ENCODE data around the gene SEC61A1.

SEC61A1 gene

DNA sequence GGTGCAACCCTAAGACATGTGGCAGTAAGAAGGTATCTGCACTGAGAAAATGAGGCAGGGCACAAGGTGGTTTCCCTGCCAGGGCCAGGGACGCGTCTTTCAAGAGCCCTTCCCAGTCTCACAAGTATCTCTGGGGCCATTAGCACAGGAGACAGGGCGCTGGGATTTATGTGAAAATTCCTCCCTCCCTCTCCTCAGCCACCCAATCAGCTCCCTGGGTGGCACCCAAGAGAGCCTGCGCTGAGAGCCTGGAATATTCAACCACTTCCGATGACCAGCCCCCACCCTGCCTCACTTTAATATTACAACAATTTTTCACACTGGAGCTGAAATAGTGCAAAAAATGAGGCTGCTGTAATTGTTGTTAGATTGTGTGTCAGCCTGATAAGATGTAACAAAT, 26.1 kb downstream of the SEC61A1 start:
- FAIRE-seq, result no peak

DNA sequence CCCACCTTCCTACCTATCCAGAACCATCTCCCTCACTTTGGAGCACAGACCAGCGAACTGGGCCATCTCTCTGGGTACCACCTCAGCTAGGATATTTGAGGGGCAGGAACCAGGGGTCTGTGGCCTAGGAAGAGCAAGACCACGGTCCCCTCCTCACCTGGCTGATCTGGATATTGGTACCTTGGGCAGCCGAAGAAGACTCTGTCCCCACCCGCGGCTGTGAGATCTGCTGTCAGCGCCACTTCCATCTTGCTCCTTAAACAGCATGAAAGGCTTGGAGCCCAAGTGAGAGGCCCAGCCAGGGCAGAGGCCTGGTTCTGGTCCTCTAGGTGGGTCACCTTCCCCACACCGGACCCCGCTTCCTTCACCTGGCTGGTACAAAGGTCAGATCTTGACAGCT, 26.6 kb downstream of the SEC61A1 start:
- FAIRE-seq, result no peak

DNA sequence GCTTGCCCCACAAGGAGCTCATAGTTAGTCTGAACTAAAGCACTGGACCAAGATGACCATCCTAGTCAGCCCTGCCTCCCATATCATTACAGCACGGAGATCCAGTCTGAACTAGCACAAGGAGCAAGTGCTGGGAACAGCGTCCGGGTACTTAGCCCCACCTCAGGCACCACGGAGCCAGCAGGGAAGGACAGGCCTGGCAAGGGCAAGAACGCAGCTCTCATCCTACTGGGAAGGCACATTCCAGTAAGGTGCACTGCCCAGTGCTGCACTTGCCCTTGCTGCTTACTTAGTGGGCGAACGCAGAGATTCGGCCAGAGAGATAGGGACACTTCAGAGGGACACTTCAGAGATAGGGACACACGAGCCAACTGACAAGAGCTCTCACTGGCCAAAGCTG, 27.6 kb downstream of the SEC61A1 start:
- FAIRE-seq, result no peak

DNA sequence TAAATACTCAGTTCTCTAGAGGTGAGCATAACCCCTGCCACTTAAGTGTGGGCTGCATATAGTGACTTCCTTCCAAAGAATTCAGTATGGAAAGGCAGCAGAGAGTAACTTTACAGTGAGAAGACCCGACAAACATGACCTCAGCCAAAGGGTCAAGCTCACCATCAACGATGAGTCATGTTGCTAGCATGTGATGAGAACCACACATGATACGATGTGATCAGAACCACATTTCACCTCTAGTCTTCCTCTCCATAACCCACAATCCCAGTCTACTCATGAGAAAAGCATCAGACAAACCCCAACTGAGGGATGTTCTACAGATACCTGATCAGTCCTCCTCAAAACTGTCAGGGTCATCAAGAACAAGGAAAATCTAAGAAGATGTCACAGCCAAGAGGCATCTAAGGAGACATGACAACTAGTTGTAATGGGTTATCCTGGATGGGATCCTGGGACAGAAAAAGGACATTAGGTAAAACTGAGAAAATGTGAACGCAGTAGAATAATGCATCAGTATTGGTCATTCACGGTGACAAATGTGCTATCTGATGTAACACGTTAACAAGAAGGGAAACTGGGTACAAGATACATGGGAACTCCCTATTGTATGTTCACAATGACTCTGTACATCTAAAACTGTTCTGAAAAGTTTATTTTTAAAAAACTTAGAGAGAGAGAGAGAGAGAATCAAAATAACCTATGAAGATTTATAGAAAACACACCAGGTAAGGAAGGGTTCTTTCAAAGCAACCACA, 28.3 kb downstream of the SEC61A1 start:
- FAIRE-seq, result no peak

DNA sequence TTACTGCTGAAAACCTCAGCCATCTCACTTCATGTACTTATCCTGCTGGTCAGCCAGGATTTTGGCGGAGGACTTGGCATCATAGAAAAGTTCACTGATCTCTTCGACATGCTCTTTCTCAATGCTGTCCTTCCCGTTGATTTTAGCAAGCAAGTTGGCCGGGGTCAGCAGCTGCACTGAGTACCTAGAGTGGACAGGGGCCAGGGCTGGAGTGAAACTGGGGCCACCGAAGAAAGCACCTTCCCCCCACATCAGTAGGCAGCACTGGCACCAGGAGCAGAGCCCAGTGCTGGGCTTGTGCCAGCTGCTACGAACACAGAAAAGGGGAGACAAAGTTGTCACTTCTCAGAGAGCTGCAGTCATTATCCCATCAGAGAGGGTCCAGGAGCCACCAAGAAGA, 29.0 kb downstream of the SEC61A1 start:
- FAIRE-seq, result no peak

DNA sequence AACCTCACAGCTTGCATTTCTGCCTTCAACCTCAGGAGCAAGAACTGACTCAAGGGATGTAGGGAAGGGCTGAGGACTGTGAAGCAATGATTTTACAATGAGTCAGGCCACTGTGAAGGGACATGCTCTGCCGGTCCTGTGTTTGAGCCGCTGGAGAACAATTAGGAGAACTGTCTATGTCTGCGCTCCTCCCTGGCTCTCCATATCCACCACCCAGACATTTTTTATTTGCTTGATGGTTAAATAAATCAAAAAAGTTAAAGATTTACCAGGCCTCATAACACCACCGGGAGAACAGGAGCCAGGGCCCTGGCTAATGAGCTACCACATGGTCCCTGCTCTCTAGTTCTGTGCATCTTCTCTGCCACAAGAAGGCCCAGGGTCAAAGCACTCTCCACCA, 29.6 kb downstream of the SEC61A1 start:
- no peak for FAIRE-seq

DNA sequence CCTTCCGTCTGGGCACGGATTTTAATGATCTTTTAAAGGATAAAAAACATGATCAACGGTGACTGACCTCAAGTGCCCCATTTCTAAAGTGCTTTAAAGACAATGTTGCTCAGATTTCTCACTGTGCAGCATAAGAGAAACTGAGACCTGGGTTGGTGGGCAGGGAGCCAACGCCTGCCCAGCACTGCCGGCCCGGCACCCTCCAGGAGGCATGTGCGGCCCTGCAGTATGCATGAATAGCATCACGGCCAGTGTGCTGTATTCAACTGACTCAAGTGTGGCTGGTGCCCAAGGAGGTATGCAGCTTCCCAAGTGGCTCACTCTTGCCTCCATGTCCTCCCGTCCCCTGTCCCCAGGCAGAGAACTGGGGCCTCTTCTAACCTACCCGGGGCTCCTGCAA, 30.3 kb downstream of the SEC61A1 start:
- no peak for FAIRE-seq

DNA sequence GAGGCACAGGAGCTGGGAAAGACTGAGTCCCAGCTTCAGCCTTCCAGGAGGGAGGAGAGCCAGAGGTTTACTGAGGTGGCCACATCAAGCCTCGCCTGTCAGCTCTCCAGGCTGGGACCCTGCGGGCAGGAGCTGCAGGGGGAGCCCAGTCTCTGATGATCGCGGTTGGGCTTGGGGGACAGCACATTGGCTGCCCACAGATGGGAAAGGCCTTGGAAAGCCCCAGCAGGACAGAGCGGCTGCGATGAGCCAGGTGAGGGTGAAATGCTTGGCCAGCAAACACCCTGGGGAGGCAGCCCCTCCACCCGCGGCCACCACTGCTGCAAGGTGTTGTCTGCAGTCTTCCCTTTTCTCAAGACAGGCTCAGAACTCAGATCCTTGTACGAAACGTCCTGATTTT, 31.2 kb downstream of the SEC61A1 start:
- FAIRE-seq, result no peak

DNA sequence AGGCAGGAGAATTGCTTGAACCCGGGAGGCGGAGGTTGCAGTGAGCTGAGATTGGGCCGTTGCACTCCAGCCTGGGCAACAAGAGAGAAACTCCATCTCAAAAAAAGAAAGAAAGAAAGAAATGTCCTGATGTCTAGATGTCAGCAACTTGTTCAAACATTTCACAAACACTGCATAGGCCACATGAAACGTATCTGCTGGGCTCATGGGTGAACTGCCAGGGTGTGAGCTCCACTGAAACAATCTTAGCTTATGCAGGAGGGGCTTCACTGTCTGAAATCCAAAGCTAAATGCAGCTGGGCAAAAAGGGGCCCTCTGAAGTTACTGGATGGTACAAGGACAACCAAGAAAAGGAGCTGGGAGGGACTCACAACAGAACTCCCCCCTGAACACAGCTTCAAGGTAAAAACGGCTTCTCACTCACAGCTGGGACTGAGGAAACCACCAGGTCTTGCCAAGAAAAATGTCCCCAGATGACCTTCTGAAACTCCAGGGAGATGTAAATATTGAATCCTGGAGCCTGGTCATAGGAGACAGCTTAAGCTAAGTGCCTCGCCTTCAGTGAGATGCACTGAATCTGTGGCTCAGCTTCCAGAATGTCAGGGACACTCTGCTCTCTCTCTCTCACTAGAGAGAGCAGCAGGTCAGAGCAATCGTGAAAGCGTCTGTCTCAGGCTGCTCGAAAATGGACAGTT, 31.9 kb downstream of the SEC61A1 start:
- no peak for FAIRE-seq

DNA sequence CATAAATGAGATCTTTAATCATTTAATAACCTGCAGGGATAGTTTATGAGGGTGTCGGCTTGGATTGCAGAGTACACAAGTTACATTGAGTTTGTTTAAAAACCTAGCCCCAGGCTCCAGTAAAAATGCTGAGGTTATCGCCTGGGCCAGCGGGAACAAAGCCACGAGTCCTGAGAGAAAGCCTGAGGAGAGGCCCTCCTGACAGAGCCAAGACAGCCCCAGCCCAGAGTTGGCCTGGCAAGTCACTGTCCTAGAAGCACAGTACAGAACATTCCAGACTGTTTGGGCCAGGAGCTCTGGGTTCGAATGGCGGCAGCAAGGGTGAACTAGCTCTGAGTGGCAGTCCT, 32.4 kb downstream of the SEC61A1 start:
- FAIRE-seq, result no peak

DNA sequence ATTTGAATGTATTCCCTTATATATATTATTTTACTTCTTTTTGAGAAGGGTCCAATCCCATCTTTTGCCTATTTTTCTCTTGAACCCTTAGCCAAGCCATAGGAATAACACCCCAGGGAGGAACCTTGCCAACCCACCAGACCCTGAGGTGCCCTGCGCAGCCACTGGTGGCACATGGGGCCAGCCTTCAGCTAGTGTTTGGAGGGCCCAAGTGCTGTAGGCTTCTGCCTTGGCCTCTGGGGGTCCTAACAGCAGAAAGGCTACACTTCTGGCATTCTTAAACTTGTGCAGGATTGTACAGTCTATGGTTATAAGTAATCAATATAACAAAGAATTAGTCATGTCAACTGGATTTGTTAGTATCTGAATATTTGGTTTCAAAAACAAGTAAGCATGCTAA, 36.9 kb downstream of the SEC61A1 start:
- no peak for FAIRE-seq

DNA sequence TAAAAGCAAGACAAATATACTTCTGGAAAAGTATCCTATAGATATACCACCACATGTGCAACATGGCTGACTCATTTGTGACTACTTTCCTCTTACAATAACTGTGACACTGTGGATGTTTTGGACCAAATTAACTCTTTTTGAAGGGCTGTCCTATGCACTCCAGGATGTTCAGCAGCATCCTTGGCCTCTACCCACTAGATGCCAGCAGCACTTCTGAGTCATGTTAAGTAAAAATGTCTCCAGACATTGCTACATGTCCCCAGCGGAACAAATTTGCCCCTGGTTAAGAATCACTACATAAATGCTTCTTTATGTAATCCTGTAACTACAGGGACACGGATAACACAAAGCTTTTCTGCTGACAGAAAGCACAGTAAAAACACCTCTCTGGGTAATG, 39.3 kb downstream of the SEC61A1 start:
- no peak for FAIRE-seq

DNA sequence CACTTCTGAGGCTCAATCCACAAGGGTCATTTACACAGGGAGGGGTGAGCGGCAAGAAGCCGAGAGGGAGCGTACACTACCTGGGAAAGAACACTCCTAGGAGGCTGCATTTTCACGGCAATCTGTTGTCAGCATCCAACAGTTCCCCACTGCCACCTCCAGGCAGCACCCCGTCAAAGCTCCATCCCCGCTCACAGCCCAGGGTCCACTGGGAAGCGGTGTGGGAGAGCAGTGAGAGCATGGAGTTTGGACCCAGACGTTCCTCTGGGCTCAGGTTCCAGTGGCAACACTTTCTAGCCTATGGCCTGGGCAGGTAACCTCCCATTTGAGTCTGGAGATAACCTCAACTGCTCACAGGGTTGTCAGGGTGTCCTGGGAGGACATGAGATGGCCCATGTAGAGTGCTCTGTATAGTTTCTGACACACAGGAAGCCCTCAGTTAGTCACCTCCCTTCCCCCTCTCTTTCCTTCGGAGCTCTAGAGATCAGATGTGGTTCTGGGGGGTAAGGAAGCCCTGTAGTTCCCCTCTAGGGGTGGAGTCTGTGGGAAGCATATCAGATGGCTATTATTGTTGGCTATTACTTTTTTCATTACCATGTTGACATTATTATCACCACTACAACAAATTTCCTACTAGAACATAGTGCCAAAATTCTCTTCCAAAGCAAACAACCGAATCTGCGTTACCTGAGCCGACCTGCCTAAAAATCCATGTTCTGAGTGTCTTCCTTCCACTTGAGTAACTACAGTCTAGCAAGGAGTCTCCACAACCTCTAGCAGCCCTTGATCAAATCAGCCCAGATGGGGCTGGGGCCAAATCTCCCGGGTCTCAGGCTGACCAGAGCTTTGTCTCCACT, 42.3 kb downstream of the SEC61A1 start:
- FAIRE-seq, result no peak

DNA sequence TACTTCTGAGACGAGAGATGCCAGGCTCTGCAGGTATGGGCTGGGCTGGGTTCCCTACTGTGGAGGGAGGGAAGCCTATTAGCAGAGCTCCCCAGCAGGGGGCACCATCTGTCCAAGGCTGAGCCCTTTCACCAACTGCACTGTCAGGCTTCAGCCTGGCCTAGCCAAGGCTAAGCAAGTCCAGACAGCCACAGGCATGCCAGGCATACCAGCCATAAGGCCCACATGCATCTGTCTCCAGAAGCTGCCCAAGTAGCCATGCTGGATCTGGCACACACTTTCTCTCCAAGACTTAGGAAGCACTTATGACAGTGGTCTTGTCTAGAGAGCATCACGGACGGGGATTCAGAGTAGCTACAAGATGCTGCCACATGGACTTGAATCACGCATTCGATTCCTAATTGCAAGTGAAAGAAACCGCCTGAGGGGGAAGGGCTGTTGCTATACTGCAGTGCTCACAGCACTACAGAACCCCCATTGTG, 43.0 kb downstream of the SEC61A1 start:
- no peak for FAIRE-seq

DNA sequence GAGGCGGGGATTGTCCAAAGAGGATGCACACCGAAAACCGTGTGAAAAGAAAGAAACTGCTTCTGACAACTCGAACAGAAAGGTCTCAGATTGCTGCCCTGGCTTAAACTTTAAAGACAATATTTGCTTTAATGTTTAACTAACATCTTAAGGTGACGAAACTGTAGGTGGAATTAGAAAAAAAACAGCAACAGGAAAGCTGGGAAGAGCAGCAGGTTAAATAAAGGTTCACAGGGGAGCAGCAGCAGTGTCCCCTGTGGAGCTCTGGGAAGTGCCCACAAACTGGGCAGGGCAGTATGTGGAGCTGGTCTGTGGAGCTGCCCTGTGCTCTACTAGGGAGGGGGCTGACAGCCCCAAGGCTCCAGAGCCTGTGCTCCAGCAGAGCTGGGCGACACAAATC, 46.0 kb downstream of the SEC61A1 start:
- FAIRE-seq, result no peak

DNA sequence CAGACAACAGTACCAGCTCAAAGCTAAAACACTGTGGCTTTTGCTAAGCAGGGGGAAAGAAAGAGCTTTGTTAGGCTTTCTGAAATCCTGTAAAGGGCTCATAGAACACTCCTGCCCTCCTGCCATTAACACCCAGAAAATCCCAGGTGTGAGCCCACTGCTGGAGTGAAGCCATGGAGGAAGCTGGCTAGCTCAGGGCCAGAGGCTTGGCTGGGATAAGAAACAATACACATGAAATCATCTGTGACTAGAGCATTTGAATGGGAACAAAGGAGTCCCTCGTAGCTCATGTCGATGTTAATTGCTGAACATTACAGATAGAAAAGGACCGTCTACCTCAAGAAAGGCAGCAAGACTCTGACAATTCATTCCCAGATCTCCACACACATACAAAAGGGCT, 47.9 kb downstream of the SEC61A1 start:
- no peak for FAIRE-seq

DNA sequence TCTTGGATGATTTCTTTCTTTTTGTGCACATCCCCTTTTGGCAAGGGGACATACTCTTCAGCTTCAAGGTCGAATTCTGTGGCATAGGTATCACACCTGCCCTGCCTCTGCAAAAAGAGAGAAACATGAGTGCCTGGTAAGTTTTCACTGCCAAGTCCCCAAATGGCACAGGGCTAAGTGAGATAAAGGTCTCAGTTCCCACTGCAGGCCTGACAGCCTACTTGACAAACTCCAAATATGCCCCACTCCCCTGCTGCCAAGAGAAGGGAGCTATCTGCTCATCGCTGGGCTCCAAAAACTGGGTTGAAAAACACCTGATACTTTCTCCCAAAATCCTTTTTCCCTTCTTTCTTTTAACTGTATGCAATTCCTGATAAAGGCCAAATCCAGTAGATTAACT, 48.4 kb downstream of the SEC61A1 start:
- no peak for FAIRE-seq

DNA sequence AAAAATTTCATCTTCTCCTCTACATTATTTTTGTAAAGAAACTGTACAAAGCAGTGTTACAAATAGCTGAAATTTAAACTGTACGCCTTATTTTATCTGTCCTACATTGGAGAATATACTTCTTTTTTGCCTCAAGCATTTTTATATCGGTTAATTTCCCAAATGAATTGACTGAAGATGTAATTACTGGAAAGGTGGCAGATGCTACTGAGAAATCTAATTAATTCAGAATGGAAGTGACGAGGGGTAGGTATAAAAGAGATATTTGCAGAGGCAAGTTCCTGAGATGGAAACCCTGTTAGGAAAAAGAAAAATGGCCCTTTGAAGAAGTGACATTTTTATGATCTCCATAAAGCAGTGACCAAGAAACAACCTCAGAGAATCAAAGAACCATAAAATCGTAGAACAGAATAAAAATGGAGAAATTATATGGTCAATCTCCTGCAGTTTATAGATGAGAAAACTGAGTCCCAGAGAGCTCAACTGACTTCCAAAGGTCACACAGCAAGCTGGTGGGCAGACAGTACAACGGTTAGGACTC, 51.0 kb downstream of the SEC61A1 start:
- FAIRE-seq, result no peak

DNA sequence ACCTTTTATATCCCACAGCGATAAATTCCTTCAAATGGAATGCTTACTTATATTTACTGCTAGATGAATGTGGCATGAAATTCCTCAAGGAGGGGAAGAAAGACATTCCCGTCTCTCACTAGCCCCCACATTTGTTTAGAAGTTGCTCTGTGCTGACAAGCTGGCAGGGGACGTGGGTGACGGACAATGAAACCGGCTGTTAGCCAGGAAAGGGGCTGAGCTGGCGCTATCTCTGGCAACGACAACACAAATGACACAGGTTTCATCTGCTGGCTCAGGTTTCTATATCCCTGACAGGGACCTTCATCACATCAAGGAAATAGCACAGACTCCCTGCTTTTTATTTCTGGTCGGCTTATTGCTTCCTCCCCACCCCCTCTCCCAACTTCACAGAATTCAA, 55.6 kb downstream of the SEC61A1 start:
- FAIRE-seq, result no peak

DNA sequence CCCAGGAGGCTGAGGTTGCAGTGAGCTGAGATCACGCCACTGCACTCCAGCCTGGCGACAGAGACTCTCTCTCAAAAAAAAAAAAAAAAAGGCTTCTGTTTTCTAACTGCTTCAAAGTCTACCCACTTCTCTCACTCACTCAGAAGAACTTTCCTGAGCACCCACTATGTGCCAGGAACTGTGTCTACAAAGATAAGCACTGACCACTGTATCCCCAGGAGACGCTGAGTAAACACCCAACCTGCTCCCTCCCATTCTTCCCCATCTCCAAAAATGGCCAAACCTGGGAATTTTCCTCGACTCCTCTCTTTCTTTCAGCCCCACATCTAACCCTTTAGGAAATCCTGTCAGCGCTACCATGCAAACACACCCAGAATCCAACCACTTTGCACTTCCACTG, 58.9 kb downstream of the SEC61A1 start:
- FAIRE-seq, result no peak

DNA sequence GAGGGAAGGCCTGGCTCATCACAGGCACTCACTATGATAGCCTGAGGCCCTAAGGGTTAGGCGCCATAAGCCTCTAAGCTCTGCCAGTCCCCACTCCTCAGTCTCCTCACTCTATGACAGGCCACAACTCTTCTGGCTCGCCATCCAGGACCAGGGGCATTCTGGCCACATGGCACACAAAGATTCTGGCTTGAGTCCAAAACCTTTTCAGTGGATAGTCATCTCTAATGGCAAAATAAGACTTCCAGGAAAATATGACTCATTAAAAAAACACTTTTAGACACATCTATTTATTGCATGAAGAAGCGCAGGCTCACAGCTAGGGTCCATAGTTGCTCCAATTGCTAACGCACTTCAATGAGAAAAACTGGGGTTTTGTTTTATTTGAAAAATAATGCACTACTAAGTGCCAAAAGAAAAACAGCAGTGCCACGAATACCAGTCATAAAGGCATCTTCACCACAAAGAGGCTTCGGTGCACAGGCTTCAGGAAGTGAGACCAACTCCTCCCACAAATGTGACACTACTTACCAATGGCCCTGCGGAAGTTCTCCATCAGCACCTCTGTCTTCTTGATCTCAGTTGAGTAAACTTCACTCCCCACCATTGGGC, 60.2 kb downstream of the SEC61A1 start:
- FAIRE-seq, result no peak

DNA sequence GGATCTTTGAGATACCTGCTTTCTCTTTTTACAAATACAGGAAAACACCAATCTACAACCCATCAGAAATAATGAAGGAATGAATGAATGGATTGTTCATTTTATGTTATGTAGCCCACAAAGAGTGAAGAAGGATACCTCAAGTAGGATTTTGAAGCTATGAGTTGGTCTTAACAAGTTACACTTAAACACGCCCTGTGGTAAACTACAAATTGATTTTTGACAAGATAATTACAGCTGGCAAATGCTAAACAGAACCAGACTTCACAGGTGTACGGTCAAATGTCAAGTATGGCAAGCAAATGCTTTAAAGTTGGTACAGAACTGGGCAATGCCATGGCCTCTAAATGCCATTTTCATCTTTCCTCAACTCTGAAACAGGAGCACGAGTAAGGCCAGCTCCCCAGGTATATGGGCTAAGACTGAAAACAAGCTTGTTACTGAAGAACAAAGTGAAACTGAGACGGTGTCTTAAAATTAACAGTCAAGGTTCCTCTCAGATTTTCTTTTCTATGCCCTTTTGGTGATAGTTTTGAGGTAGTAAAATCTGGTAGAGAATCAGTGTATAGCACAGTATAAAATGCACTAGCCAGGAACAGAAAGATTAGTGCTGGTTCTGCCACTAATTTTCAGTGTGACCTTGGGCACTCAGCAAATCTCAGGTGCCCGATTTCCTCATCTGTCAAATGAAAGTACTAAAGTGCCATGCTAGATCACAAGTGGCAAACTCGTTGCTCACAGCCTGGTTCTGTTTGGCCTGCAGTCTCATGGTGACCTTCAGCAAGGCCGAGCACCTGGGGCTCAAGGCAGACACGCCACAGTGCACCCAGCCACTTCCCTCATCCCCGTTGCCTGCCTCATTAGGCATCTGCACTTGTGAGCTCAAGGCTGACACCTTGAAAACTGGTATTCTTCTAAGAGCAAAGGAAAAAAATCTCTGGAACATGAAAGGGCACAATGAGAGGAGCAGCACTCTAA, 61.9 kb downstream of the SEC61A1 start:
- FAIRE-seq, result no peak

All from endometrium (tissue), 2 donors.